HCT116 (cell line): ENCODE measurements around the gene TTF2. TPM values are rescaled to one million over a fixed set of nuclear protein-coding genes. Genes with fewer than 3 reads are reported as not detected.

Experiments
- ATAC-seq: fragments of 200-7000 bp; cut with Tn5 transposase; 2 replicates; pipeline ENCODE4 v1.9.1; 2020; ENCODE audit warnings: mild to moderate bottlenecking, moderate library complexity
- BruUV-seq: library from RNA; stranded (reverse); fragments of 400-500 nt; replicated peaks from 2 replicates; lab custom pipeline; 2021; lab: Mats Ljungman, UMichigan
- CTCF ChIA-PET: fragments of 300-600 bp; sonication (Branson Sonifier 250); formaldehyde crosslinking; loops from one replicate; lab custom pipeline; 2021; ENCODE audit warnings: antibody characterized with exemption; lab: Charles Lee
- POLR2A ChIA-PET: fragments of 300-600, 350-600 bp; sonication (Branson Sonifier 250); formaldehyde crosslinking; loops from one replicate; lab custom pipeline; 2021; ENCODE audit warnings: antibody characterized with exemption; lab: Charles Lee
- RAD21 ChIA-PET, 2 experiments: fragments of 300-600 bp; sonication (Branson Sonifier 250); formaldehyde crosslinking; loops; one replicate each; lab custom pipeline; 2023; ENCODE audit warnings: low total read pairs in 2 of 2; ENCODE audit not compliant: uncharacterized antibody in 2 of 2, unreplicated experiment in 2 of 2, low non-redundant PET in 1 of 2; lab: Charles Lee
- DNase-seq: peaks from one replicate; pipeline ENCODE4 v3.0.0-alpha.2; 2010; ENCODE audit warnings: low read depth, low spot score
- H2AFZ ChIP-seq: fragments of 200-600 bp; shearing (Covaris generic), sonication (generic); 2 replicates; pipeline ENCODE4 v1.6.1; 2017; ENCODE audit warnings: low read depth, mixed run types, mixed read lengths, antibody characterized with exemption, low read length; ENCODE audit not compliant: poor library complexity, severe bottlenecking
- H3K27ac ChIP-seq: 2 replicates; pipeline ENCODE4 v1.5.1; 2012; ENCODE audit warnings: low read depth, low read length
- H3K27me3 ChIP-seq: fragments of 200-600 bp; sonication (generic); 2 replicates; pipeline ENCODE4 v1.6.1; 2016; ENCODE audit warnings: mixed run types, low read length, mixed read lengths; ENCODE audit not compliant: insufficient read depth
- H3K36me3 ChIP-seq, 2 experiments: fragments of 200-500 bp in 1 of 2; fragments of 200-600 bp in 1 of 2; sonication (Bioruptor generic) in 1 of 2; sonication (generic) in 1 of 2; 2 replicates each; pipeline versions ENCODE4 v1.5.1 to v1.6.1; 2014 to 2016; ENCODE audit warnings: low read length in 2 of 2, inconsistent platforms in 1 of 2, mixed read lengths in 1 of 2, mixed run types in 1 of 2; ENCODE audit not compliant: insufficient read depth in 2 of 2, control insufficient read depth in 1 of 2
- H3K4me1 ChIP-seq, 2 experiments: fragments of 200-600 bp in 1 of 2; sonication (generic) in 1 of 2; 2 replicates each; pipeline versions ENCODE4 v1.5.1 to v1.6.1; 2012 to 2017; ENCODE audit warnings: low read length in 2 of 2, inconsistent platforms in 1 of 2, mild to moderate bottlenecking in 1 of 2, mixed read lengths in 1 of 2, mixed run types in 1 of 2, moderate library complexity in 1 of 2; ENCODE audit not compliant: insufficient read depth in 2 of 2, control insufficient read depth in 1 of 2
- H3K4me2 ChIP-seq: fragments of 200-600 bp; sonication (generic); 2 replicates; pipeline ENCODE4 v1.6.1; 2017; ENCODE audit warnings: mixed run types, low read length, mixed read lengths
- H3K4me3 ChIP-seq, 2 experiments: fragments of 200-600 bp in 1 of 2; sonication (generic) in 1 of 2; replicated peaks in 1 of 2; 2 replicates each; pipeline ENCODE4 v1.5.1; 2011 to 2016; ENCODE audit warnings: low read length in 2 of 2, control low read depth in 1 of 2, low read depth in 1 of 2, mild to moderate bottlenecking in 1 of 2, mixed read lengths in 1 of 2, mixed run types in 1 of 2
- H3K79me2 ChIP-seq: fragments of 200-600 bp; sonication (generic); 2 replicates; pipeline ENCODE4 v1.6.1; 2017; ENCODE audit warnings: mild to moderate bottlenecking, mixed run types, low read length, moderate library complexity, mixed read lengths; ENCODE audit not compliant: insufficient read depth
- H3K9ac ChIP-seq: fragments of 200-600 bp; sonication (generic); 2 replicates; pipeline ENCODE4 v1.6.1; 2016; ENCODE audit warnings: low read length, mixed read lengths
- H3K9me2 ChIP-seq: fragments of 200-600 bp; sonication (generic), shearing (Covaris generic); 2 replicates; pipeline ENCODE4 v1.6.1; 2017; ENCODE audit warnings: mixed run types, mild to moderate bottlenecking, moderate library complexity; ENCODE audit not compliant: insufficient read depth
- H3K9me3 ChIP-seq, 2 experiments: fragments of 200-500 bp in 1 of 2; fragments of 200-600 bp in 1 of 2; sonication (Bioruptor generic) in 1 of 2; sonication (generic) in 1 of 2; 2 replicates each; pipeline ENCODE4 v1.6.1; 2014 to 2017; ENCODE audit warnings: low read length in 2 of 2, mixed read lengths in 2 of 2, inconsistent platforms in 1 of 2, low read depth in 1 of 2, mild to moderate bottlenecking in 1 of 2, mixed run types in 1 of 2, moderate library complexity in 1 of 2; ENCODE audit not compliant: control insufficient read depth in 1 of 2, insufficient read depth in 1 of 2
- H4K20me1 ChIP-seq: fragments of 200-600 bp; sonication (generic), shearing (Covaris generic); 2 replicates; pipeline ENCODE4 v1.6.1; 2017; ENCODE audit warnings: mixed run types, mild to moderate bottlenecking, moderate library complexity; ENCODE audit not compliant: insufficient read depth
- CBX3 ChIP-seq: IDR thresholded peaks from 2 replicates; pipeline ENCODE4 v1.6.1; 2012; ENCODE audit warnings: low read depth
- EGR1 ChIP-seq: IDR thresholded peaks from 2 replicates; pipeline ENCODE4 v1.6.1; 2012; ENCODE audit warnings: low read depth
- ELF1 ChIP-seq: IDR thresholded peaks from 2 replicates; pipeline ENCODE4 v1.6.1; 2012; ENCODE audit warnings: low read depth, borderline replicate concordance
- EZH2phosphoT487 ChIP-seq: fragments of 200-600 bp; IDR thresholded peaks from 2 replicates; pipeline ENCODE4 v1.6.1; 2018; ENCODE audit warnings: antibody characterized with exemption, borderline replicate concordance
- JUND ChIP-seq: IDR thresholded peaks from 2 replicates; pipeline ENCODE4 v1.6.1; 2012
- MAX ChIP-seq: IDR thresholded peaks from 2 replicates; pipeline ENCODE4 v1.6.1; 2012
- POLR2A ChIP-seq: IDR thresholded peaks from 2 replicates; pipeline ENCODE4 v1.7.0; 2011; ENCODE audit warnings: borderline replicate concordance; ENCODE audit not compliant: insufficient read depth, insufficient read length; ENCODE audit errors: extremely low read depth
- POLR2AphosphoS5 ChIP-seq: IDR thresholded peaks from 2 replicates; pipeline ENCODE4 v1.6.1; 2011; ENCODE audit warnings: mild to moderate bottlenecking, low read depth, low read length, moderate library complexity
- RAD21 ChIP-seq: IDR thresholded peaks from 2 replicates; pipeline ENCODE4 v1.6.1; 2012; ENCODE audit warnings: low read depth, mild to moderate bottlenecking
- REST ChIP-seq: IDR thresholded peaks from 2 replicates; pipeline ENCODE4 v1.6.1; 2012; ENCODE audit warnings: low read depth
- SIN3A ChIP-seq: IDR thresholded peaks from 2 replicates; pipeline ENCODE4 v1.6.1; 2012; ENCODE audit warnings: low read depth
- SP1 ChIP-seq: IDR thresholded peaks from 2 replicates; pipeline ENCODE4 v1.6.1; 2012; ENCODE audit warnings: low read depth
- TCF7L2 ChIP-seq: IDR thresholded peaks from 2 replicates; pipeline ENCODE4 v1.7.0; 2011; ENCODE audit warnings: borderline replicate concordance, inconsistent platforms; ENCODE audit not compliant: insufficient read depth, insufficient read length; ENCODE audit errors: extremely low read depth
- YY1 ChIP-seq: IDR thresholded peaks from 2 replicates; pipeline ENCODE4 v1.6.1; 2011; ENCODE audit warnings: low read length, low read depth, moderate library complexity, mild to moderate bottlenecking; ENCODE audit not compliant: insufficient replicate concordance; ENCODE audit errors: extremely low read depth
- ZBTB33 ChIP-seq: IDR thresholded peaks from 2 replicates; pipeline ENCODE4 v1.6.1; 2011; ENCODE audit warnings: mild to moderate bottlenecking, low read length, moderate library complexity; ENCODE audit not compliant: insufficient replicate concordance; ENCODE audit errors: extremely low read depth
- ZNF274 ChIP-seq: fragments of 200-500 bp; sonication (Bioruptor generic); IDR thresholded peaks from 2 replicates; pipeline ENCODE4 v1.6.1; 2014; ENCODE audit warnings: mild to moderate bottlenecking, low read depth, low read length, inconsistent platforms
- intact Hi-C: fragments of 100-400 bp; cut with micrococcal nuclease; formaldehyde crosslinking; loops from 2 replicates; pipeline ENCODE4 v1.10.0; 2022
- total RNA-seq: library from RNA; stranded (reverse); gene quantifications from one replicate; pipeline ENCODE4 v1.2.1, GENCODE V29; 2021; ENCODE audit not compliant: unreplicated experiment

Gene TTF2
- total RNA-seq, 1 experiment from 2014 or later, result 60.3 TPM

- BruUV-seq, result no TSS peak
- ATAC-seq (no peak), DNase-seq (no peak)
- Histone ChIP-seq H3K27me3 (no peaks in the 10 kb centered on the region), H3K4me1 (peaks cover 0 to 8% of the 10 kb centered on the region in 2 experiments; a peak in 2 of 4 replicates), H2AFZ (no peak overlapping the region), H3K79me2 (no peaks in the 10 kb centered on the region), H3K9me3 (no peaks in the 10 kb centered on the region), H3K27ac (no peak overlapping the region), H3K36me3 (peaks cover 38 to 49% of the 10 kb centered on the region in 2 experiments), H3K9me2 (no peaks in the 10 kb centered on the region), H3K4me2 (no peak overlapping the region), H3K9ac (no peak overlapping the region), H3K4me3 (no peak overlapping the region), H4K20me1 (no peaks in the 10 kb centered on the region)
- no peak for TF ChIP-seq ELF1
- TF ChIP-seq TCF7L2, result no peak
- no peak for TF ChIP-seq JUND
- no peak for TF ChIP-seq YY1
- no peak for TF ChIP-seq ZNF274
- no peak for TF ChIP-seq EZH2phosphoT487
- CTCF ChIA-PET, result no interaction called here
- RAD21 ChIA-PET, result no interaction called here
- intact Hi-C loops, result no loop called here
- POLR2A ChIA-PET, result no interaction called here
These were observed 19.6 kb downstream of the TTF2 start for GRCh38 chr1:117079737-117080136.

- Histone ChIP-seq H3K9ac (no peak overlapping the region), H3K9me3 (no peaks in the 10 kb centered on the region), H3K4me2 (no peak overlapping the region), H3K9me2 (no peaks in the 10 kb centered on the region), H3K4me1 (no peaks in the 10 kb centered on the region), H2AFZ (no peak overlapping the region), H4K20me1 (no peaks in the 10 kb centered on the region), H3K4me3 (no peak overlapping the region), H3K79me2 (no peaks in the 10 kb centered on the region), H3K27ac (no peak overlapping the region), H3K36me3 (peaks cover 16 to 33% of the 10 kb centered on the region in 2 experiments), H3K27me3 (no peaks in the 10 kb centered on the region)
- no peak for DNase-seq
- ChIA-PET RAD21 (no interaction called here), CTCF (no interaction called here), POLR2A (no interaction called here)
- intact Hi-C loops, result no loop called here
- BruUV-seq, result no TSS peak
- ATAC-seq, result no peak
- TF ChIP-seq POLR2AphosphoS5 (no peak), EZH2phosphoT487 (no peak), EGR1 (no peak), POLR2A (no peak), CBX3 (no peak), RAD21 (no peak), ZBTB33 (no peak), REST (no peak), ELF1 (no peak), JUND (no peak), SP1 (no peak), SIN3A (no peak), MAX (no peak)
These were observed 24.1 kb downstream of the TTF2 start for GRCh38 chr1:117084231-117084630.
